ENCODE results near the gene TINCR. TPM values are rescaled to one million over a fixed set of nuclear protein-coding genes. Genes with fewer than 3 reads are reported as not detected.
A peak's percentile ranks its signal among the peaks of the same experiment; 100 is the strongest.

TINCR gene
- total RNA-seq, 1 experiment from 2014 or later: not detected

GRCh38 chr19:5524081-5524480 is 43.7 kb downstream of the TINCR start:
- DNase-seq: no peak

GRCh38 chr19:5522106-5522505 is 45.6 kb downstream of the TINCR start:
- no peaks in the 10 kb centered on the region for H3K4me1 ChIP-seq
- no peak overlapping the region for H3K27ac ChIP-seq
- H3K9me3 ChIP-seq (replicated peaks): no peaks in the 10 kb centered on the region
- no peak overlapping the region for H3K4me3 ChIP-seq
- no peaks in the 10 kb centered on the region for H3K36me3 ChIP-seq
- no peak for DNase-seq
- no peaks in the 10 kb centered on the region for H3K27me3 ChIP-seq

More at GRCh38 chr19:5524081-5524480, 43.7 kb downstream of the TINCR start:
- Histone ChIP-seq H3K9me3 (replicated peaks) (no peaks in the 10 kb centered on the region), H3K27ac (no peak overlapping the region), H3K4me3 (no peak overlapping the region), H3K36me3 (no peaks in the 10 kb centered on the region), H3K27me3 (no peaks in the 10 kb centered on the region; the same call in 1 of the 2 replicates), H3K4me1 (no peaks in the 10 kb centered on the region)

GRCh38 chr19:5520501-5520900 is 47.3 kb downstream of the TINCR start:
- Histone ChIP-seq H3K9me3 (replicated peaks) (no peaks in the 10 kb centered on the region; the same call in 1 of the 2 replicates), H3K4me3 (no peak overlapping the region), H3K4me1 (no peaks in the 10 kb centered on the region), H3K27me3 (no peaks in the 10 kb centered on the region), H3K36me3 (no peaks in the 10 kb centered on the region), H3K27ac (no peak overlapping the region)
- no peak for DNase-seq

GRCh38 chr19:5519076-5519475 is 48.7 kb downstream of the TINCR start:
- no peak overlapping the region for H3K4me3 ChIP-seq
- no peaks in the 10 kb centered on the region; the same call in 1 of the 2 replicates for H3K9me3 ChIP-seq (replicated peaks)
- H3K27me3 ChIP-seq: no peaks in the 10 kb centered on the region
- H3K36me3 ChIP-seq: no peaks in the 10 kb centered on the region
- no peaks in the 10 kb centered on the region for H3K4me1 ChIP-seq
- no peak overlapping the region for H3K27ac ChIP-seq
- DNase-seq: no peak

GRCh38 chr19:5515737-5516136 is 52.0 kb downstream of the TINCR start:
- no peaks in the 10 kb centered on the region for H3K27me3 ChIP-seq
- H3K9me3 ChIP-seq (replicated peaks): no peaks in the 10 kb centered on the region; the same call in 1 of the 2 replicates
- H3K36me3 ChIP-seq: no peaks in the 10 kb centered on the region
- no peak overlapping the region for H3K4me3 ChIP-seq
- no peaks in the 10 kb centered on the region for H3K4me1 ChIP-seq
- no peak overlapping the region for H3K27ac ChIP-seq
- DNase-seq: peak in 1 of 2 experiments; percentile 11

- Histone ChIP-seq H3K4me1 (no peaks in the 10 kb centered on the region), H3K36me3 (no peaks in the 10 kb centered on the region), H3K27ac (no peak overlapping the region), H3K27me3 (no peaks in the 10 kb centered on the region), H3K4me3 (no peak overlapping the region), H3K9me3 (replicated peaks) (no peaks in the 10 kb centered on the region; the same call in 1 of the 2 replicates)
- no peak for DNase-seq
Observed at GRCh38 chr19:5514001-5514400, 53.8 kb downstream of the TINCR start.

GRCh38 chr19:5512715-5513114 is 55.0 kb downstream of the TINCR start:
- H3K4me3 ChIP-seq: no peak overlapping the region
- H3K36me3 ChIP-seq: no peaks in the 10 kb centered on the region
- H3K27ac ChIP-seq: no peak overlapping the region
- no peaks in the 10 kb centered on the region for H3K27me3 ChIP-seq
- no peaks in the 10 kb centered on the region; the same call in 1 of the 2 replicates for H3K9me3 ChIP-seq (replicated peaks)
- H3K4me1 ChIP-seq: no peaks in the 10 kb centered on the region
- DNase-seq: no peak

Other genes starting within 250 kb of the TINCR start
- 21.8 and 22.2 TPM in 2 replicates for gene PTPRS, start 227.1 kb downstream of the TINCR start, total RNA-seq (2014; rRNA removed; shearing (Covaris generic))
- gene ZNRF4, start 112.5 kb downstream of the TINCR start, total RNA-seq (2014; rRNA removed; shearing (Covaris generic)): not detected in 2 replicates
- 32.6 and 41.8 TPM in 2 replicates for gene SAFB2, start 54.8 kb upstream of the TINCR start, total RNA-seq (2014; rRNA removed; shearing (Covaris generic))
- gene SAFB, start 55.1 kb upstream of the TINCR start, total RNA-seq (2014; rRNA removed; shearing (Covaris generic)): 78.9 and 106 TPM in 2 replicates
- gene MICOS13, start 112.6 kb upstream of the TINCR start, total RNA-seq (2014; rRNA removed; shearing (Covaris generic)): 33.0 and 45.6 TPM in 2 replicates
- gene HSD11B1L, start 113.1 kb upstream of the TINCR start, total RNA-seq (2014; rRNA removed; shearing (Covaris generic)): 0.89 and 1.3 TPM in 2 replicates
- 510 and 695 TPM in 2 replicates for gene RPL36, start 122.3 kb upstream of the TINCR start, total RNA-seq (2014; rRNA removed; shearing (Covaris generic))
- gene LONP1, start 152.2 kb upstream of the TINCR start, total RNA-seq (2014; rRNA removed; shearing (Covaris generic)): 53.5 and 54.0 TPM in 2 replicates
- gene CATSPERD, start 152.7 kb upstream of the TINCR start, total RNA-seq (2014; rRNA removed; shearing (Covaris generic)): not detected in 2 replicates
- 1.7 and 2.1 TPM in 2 replicates for gene PRR22, start 216.8 kb upstream of the TINCR start, total RNA-seq (2014; rRNA removed; shearing (Covaris generic))
- gene DUS3L, start 223.2 kb upstream of the TINCR start, total RNA-seq (2014; rRNA removed; shearing (Covaris generic)): 28.2 and 29.1 TPM in 2 replicates
- 21.5 and 23.6 TPM in 2 replicates for gene NRTN, start 237.1 kb upstream of the TINCR start, total RNA-seq (2014; rRNA removed; shearing (Covaris generic))

Measured in SJCRH30 (cell line).